Smooth muscle cell (in vitro differentiated cells): ENCODE data around the gene LAMB2. TPM values are rescaled to one million over a fixed set of nuclear protein-coding genes. Genes with fewer than 3 reads are reported as not detected.

Source experiments
- DNase-seq: peaks from one replicate; lab custom pipeline; 2025; ENCODE audit not compliant: unreplicated experiment; lab: John Stamatoyannopoulos, UW
- H2AFZ ChIP-seq: fragments of 200-600 bp; sonication (generic); 2 replicates; pipeline ENCODE4 v1.6.0; 2016; ENCODE audit warnings: antibody characterized with exemption, low read depth, mild to moderate bottlenecking
- H3F3A ChIP-seq: fragments of 200-600 bp; sonication (generic); 2 replicates; pipeline ENCODE4 v1.6.0; 2017; ENCODE audit warnings: antibody characterized with exemption, low read depth
- H3K27ac ChIP-seq: fragments of 200-600 bp; sonication (generic); 2 replicates; pipeline ENCODE4 v1.5.1; 2016; ENCODE audit warnings: low read depth, mild to moderate bottlenecking
- H3K27me3 ChIP-seq: fragments of 200-600 bp; sonication (generic); 2 replicates; pipeline ENCODE4 v1.6.1; 2016; ENCODE audit warnings: low read depth, mild to moderate bottlenecking
- H3K36me3 ChIP-seq: fragments of 200-600 bp; sonication (generic); 2 replicates; pipeline ENCODE4 v1.5.1; 2016; ENCODE audit warnings: low read depth
- H3K4me1 ChIP-seq: fragments of 200-600 bp; sonication (generic); 2 replicates; pipeline ENCODE4 v1.5.1; 2016; ENCODE audit warnings: low read depth
- H3K4me2 ChIP-seq: fragments of 200-600 bp; sonication (generic); 2 replicates; pipeline ENCODE4 v1.6.0; 2016; ENCODE audit warnings: mild to moderate bottlenecking
- H3K4me3 ChIP-seq: fragments of 200-600 bp; sonication (generic); 2 replicates; pipeline ENCODE4 v1.5.1; 2016; ENCODE audit warnings: mild to moderate bottlenecking
- H3K79me2 ChIP-seq: fragments of 200-600 bp; sonication (generic); 2 replicates; pipeline ENCODE4 v1.6.0; 2016; ENCODE audit warnings: low read depth, mild to moderate bottlenecking
- H3K9ac ChIP-seq: fragments of 200-600 bp; sonication (generic); 2 replicates; pipeline ENCODE4 v1.6.0; 2016; ENCODE audit warnings: low read depth
- H3K9me3 ChIP-seq: fragments of 200-600 bp; sonication (generic); replicated peaks from 2 replicates; pipeline ENCODE4 v1.5.1; 2016; ENCODE audit warnings: low read depth
- H4K20me1 ChIP-seq: fragments of 200-600 bp; sonication (generic); 2 replicates; pipeline ENCODE4 v1.6.0; 2016; ENCODE audit warnings: low read depth
- CTCF ChIP-seq: fragments of 200-600 bp; sonication (generic); IDR thresholded peaks from 2 replicates; pipeline ENCODE4 v1.5.1; 2017; ENCODE audit warnings: borderline replicate concordance, mild to moderate bottlenecking, antibody characterized with exemption; ENCODE audit not compliant: insufficient read depth, poor library complexity, severe bottlenecking
- WGBS: methylation state at CpG from one replicate; pipeline ENCODE4 v1.1.7; 2016; ENCODE audit warnings: low lambda C conversion rate; 5-methylcytosine and 5-hydroxymethylcytosine counted together
- polyA plus RNA-seq: library from polyadenylated mRNA; unstranded; fragments of >200 nt; fragmentation: Nextera tagmentation; extraction: Ambion mirVana; gene quantifications from 2 replicates; pipeline ENCODE4 v1.2.1, GENCODE V29; 2016
- total RNA-seq: library from RNA; depleted of rRNA; stranded (reverse); fragments of >200 nt; gene quantifications from 2 replicates; pipeline ENCODE4 v1.2.3, GENCODE V29; 2014

Gene LAMB2
- total and polyA plus RNA-seq, 2 experiments from 2014 or later: 456 to 503 TPM

GRCh38 chr3:49119439-49119838, 13.4 kb downstream of the LAMB2 start:
- H3K27me3 ChIP-seq: no peaks in the 10 kb centered on the region
- H4K20me1 ChIP-seq: no peaks in the 10 kb centered on the region
- peak overlapping the region; percentile 92 for H3K27ac ChIP-seq
- TF ChIP-seq CTCF: no peak
- peaks cover 15% of the 10 kb centered on the region for H3F3A ChIP-seq
- H3K4me3 ChIP-seq: peak overlapping the region; percentile 71
- peaks cover 5% of the 10 kb centered on the region for H3K4me1 ChIP-seq
- H3K4me2 ChIP-seq: peak overlapping the region; percentile 87
- no peaks in the 10 kb centered on the region for H3K36me3 ChIP-seq
- 80% methylated on average over 3 of the region's 3 CpGs for WGBS
- H3K9me3 ChIP-seq: no peaks in the 10 kb centered on the region
- no peak overlapping the region for H2AFZ ChIP-seq
- no peak for DNase-seq
- H3K79me2 ChIP-seq: peaks cover 19% of the 10 kb centered on the region
- peak overlapping the region; percentile 93 for H3K9ac ChIP-seq

GRCh38 chr3:49119036-49119435, 13.8 kb downstream of the LAMB2 start:
- no peak overlapping the region for H3K4me3 ChIP-seq
- no peaks in the 10 kb centered on the region for H3K9me3 ChIP-seq
- H3K27me3 ChIP-seq: no peaks in the 10 kb centered on the region
- peak overlapping the region; percentile 87 for H3K4me2 ChIP-seq
- DNase-seq: no peak
- H3K27ac ChIP-seq: peak overlapping the region; percentile 92
- 93% methylated on average over 10 of the region's 10 CpGs for WGBS
- TF ChIP-seq CTCF: no peak
- peaks cover 15% of the 10 kb centered on the region for H3F3A ChIP-seq
- H4K20me1 ChIP-seq: no peaks in the 10 kb centered on the region
- H3K36me3 ChIP-seq: no peaks in the 10 kb centered on the region
- H2AFZ ChIP-seq: no peak overlapping the region
- H3K79me2 ChIP-seq: peaks cover 19% of the 10 kb centered on the region
- H3K9ac ChIP-seq: no peak overlapping the region
- peaks cover 5% of the 10 kb centered on the region for H3K4me1 ChIP-seq

- Histone ChIP-seq H3K9ac (no peak overlapping the region), H3K9me3 (no peaks in the 10 kb centered on the region), H4K20me1 (no peaks in the 10 kb centered on the region), H3K79me2 (no peaks in the 10 kb centered on the region), H3K27ac (no peak overlapping the region), H3K36me3 (no peaks in the 10 kb centered on the region), H2AFZ (no peak overlapping the region), H3K4me3 (no peak overlapping the region), H3K27me3 (no peaks in the 10 kb centered on the region), H3F3A (no peaks in the 10 kb centered on the region), H3K4me2 (no peak overlapping the region), H3K4me1 (no peaks in the 10 kb centered on the region)
- TF ChIP-seq CTCF: no peak
- 96% methylated on average over 14 of the region's 14 CpGs for WGBS
- DNase-seq: no peak
Measured at GRCh38 chr3:49112262-49112661, 20.6 kb downstream of the LAMB2 start.

- DNase-seq: no peak
- TF ChIP-seq CTCF: no peak
- H3K27ac ChIP-seq: no peak overlapping the region
- H3K4me3 ChIP-seq: no peak overlapping the region
- H3K79me2 ChIP-seq: no peaks in the 10 kb centered on the region
- H3K4me2 ChIP-seq: no peak overlapping the region
- no peaks in the 10 kb centered on the region for H3F3A ChIP-seq
- H3K4me1 ChIP-seq: no peaks in the 10 kb centered on the region
- H3K36me3 ChIP-seq: no peaks in the 10 kb centered on the region
- no peak overlapping the region for H3K9ac ChIP-seq
- no peaks in the 10 kb centered on the region for H4K20me1 ChIP-seq
- H2AFZ ChIP-seq: no peak overlapping the region
- no peaks in the 10 kb centered on the region for H3K27me3 ChIP-seq
- WGBS: 99% methylated on average over 6 of the region's 6 CpGs
- H3K9me3 ChIP-seq: no peaks in the 10 kb centered on the region
Measured at GRCh38 chr3:49111347-49111746, 21.5 kb downstream of the LAMB2 start.
